CD4-positive, alpha-beta T cell treated with Interleukin-2 at 100 ng/mL for 4 hours (primary cell): ENCODE measurements around the gene DNAH11.

Experiments used
- DNase-seq: peaks from one replicate; pipeline ENCODE4 v3.0.0-alpha.2; 2020; ENCODE audit warnings: low spot score

The DNAH11 gene

GRCh38 chr7:21934808-21935207, 392.0 kb downstream of the DNAH11 start:
- DNase-seq: no peak

DNA sequence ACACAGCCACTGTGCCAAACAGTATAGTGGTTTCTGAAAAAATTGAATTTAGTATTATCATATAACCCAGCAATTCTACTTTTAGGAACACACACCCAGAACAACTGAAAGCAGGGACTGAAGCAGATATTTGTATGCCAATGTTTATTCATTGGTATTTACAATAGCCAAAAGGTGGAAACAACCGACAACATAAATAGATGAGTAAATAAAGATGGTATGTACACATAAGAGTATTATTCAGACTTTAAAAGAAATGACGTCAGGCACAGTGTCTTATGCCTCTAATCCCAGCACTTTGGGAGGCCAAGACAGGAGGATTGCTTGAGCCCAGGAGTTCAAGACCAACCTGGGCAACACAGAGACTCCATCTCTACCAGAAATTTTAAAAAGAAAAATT, 395.6 kb downstream of the DNAH11 start:
- no peak for DNase-seq

- DNase-seq: no peak
Observed at GRCh38 chr7:21939136-21939857, 396.5 kb downstream of the DNAH11 start.

- DNase-seq: no peak
Observed at GRCh38 chr7:21939858-21940372, 397.1 kb downstream of the DNAH11 start.

DNA sequence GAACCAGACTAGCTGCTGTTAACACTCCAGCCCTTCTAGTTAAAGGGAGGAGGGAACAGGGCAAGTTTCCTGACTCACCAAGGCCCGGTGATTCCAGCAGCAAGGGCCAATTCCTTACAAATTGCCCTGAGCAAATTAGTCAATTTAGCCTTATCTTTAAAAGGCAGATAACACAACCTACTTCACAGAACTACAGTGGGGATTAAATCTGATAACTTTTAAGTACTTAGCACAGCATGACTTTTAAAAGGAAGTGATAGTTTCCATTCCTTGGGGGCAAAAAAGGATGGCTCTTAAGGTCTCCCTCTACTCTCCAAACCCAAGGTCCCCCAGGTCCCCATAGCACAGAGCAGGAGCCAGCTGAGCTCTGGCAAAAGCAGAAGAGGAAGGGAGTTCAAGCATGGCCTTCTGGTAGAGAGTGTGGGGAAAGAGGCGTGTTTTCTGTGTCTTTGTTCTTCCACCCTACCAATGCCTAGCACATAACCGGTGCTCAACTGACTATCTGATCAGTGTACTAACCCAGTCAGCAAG, 398.8 kb downstream of the DNAH11 start:
- DNase-seq: no peak

GRCh38 chr7:21942955-21943354, 400.1 kb downstream of the DNAH11 start:
- DNase-seq: no peak

- DNase-seq: no peak
Observed at GRCh38 chr7:21943436-21943835, 400.6 kb downstream of the DNAH11 start.

DNA sequence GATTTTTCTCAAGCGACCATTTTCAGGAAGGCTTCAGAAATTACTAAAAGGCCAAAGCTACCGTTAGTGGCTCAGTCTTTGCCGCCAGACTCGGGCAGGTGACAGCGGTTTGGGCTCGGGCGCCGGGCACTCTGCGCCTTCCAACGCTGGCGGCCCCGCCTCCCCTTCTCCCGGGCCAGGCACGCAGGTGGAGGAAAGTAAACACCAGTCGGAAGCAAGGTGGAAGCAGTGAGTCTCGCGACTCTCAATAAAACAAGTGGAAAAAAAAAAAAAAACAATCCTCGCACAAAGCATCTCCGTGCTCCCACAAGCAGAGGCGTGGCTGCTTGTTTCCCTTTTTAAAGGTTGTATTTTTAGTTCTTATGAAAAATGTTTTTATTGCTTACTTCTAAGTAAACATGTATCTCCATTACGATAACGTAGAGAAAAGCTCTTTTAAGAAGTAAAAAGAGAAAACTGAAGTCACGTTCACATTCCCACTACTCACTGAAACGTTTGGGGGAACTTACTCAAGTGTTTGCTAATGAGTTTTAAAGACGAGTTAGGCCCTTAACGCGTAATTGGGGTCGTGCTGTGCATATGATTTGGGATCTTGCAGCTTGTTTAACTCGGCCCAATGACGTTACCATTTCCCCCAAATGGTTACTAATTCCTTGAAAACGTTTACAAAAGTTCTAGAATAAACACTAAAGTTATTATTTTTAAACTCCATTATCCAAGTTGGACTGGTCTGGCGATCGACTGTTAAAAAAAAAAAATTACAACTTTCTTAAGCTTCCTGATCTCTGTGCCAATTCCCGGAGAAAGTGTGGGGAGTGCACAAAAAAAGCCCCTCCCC, 402.0 kb downstream of the DNAH11 start:
- DNase-seq: peak; percentile 12

GRCh38 chr7:21945454-21946221, 402.8 kb downstream of the DNAH11 start, which contains the start of gene CDCA7L:
CDCA7L (minus strand) TSS chr7:21945899; CDS start chr7:21945804, 95 bp downstream.
- DNase-seq: peak; percentile 12

- DNase-seq: no peak
Observed at GRCh38 chr7:21946222-21946709, 403.4 kb downstream of the DNAH11 start.

DNA sequence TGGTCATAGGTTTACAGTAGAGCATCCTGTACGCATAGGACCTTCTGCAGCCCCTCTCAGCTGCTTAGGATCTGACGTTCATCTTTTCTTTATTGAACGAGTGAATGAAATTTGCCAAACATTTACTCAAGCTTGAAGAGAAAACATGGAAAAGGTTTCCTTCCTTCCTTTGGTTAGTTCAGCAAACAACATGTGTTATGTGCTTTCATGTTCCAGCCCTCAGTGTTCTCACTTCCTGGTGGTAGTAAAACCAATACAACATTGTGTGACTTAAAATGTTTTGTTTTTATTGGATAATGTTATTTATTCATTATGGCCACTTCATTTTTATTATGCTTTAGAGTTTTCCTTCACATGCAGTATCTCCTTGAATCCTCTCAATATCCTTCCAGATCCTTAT, 404.2 kb downstream of the DNAH11 start:
- no peak for DNase-seq

GRCh38 chr7:21947946-21948345, 405.1 kb downstream of the DNAH11 start:
- DNase-seq: no peak

- no peak for DNase-seq
Observed at GRCh38 chr7:21948364-21948763, 405.5 kb downstream of the DNAH11 start.

DNA sequence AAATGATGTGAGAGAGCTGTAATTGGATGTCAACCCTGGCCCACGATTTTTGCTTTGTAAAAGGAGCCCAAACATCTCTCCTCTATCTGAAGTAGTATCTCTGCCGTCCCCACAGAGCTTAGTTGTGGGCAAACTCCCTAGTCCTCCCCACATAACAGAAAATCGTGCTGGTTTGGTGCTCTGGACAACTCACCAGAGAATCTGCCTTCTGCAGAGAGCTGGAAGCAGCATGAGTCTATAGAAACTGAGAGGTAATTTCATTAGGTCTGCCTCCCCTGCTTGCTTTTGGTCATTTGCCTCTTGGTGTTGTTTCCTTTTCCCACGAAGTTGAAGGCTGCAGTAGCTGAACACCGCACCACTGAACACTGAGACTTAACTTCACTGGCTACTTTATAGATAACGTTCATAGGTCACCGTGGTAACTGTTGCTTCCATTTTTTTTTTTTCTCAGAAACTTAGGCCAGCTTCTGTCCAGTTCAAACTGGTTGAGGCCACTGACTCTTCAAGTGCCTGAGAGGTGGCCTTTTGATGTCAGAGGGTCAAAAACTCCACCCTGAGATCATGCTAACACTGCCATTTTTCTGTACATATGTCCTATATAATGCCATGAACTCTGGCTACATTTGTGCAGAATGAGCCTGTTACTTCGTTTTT, 406.2 kb downstream of the DNAH11 start:
- DNase-seq: no peak
